WTC11 (cell line): ENCODE data around the gene ABCA3. TPM values are rescaled to one million over a fixed set of nuclear protein-coding genes. Genes with fewer than 3 reads are reported as not detected.

Source experiments
- ATAC-seq: fragments of 200-7000 bp; cut with Tn5 transposase; 2 replicates; pipeline ENCODE4 v1.10.0; 2021; ENCODE audit warnings: mild to moderate bottlenecking, moderate library complexity
- CTCF ChIA-PET: fragments of 300-600 bp; sonication (Branson Sonifier 250); formaldehyde crosslinking; loops from one replicate; lab custom pipeline; 2021; ENCODE audit warnings: antibody characterized with exemption; lab: Charles Lee
- POLR2A ChIA-PET: fragments of 350-600 bp; sonication (Branson Sonifier 250); formaldehyde crosslinking; loops from one replicate; lab custom pipeline; 2021; ENCODE audit warnings: antibody characterized with exemption; lab: Charles Lee
- DNase-seq: peaks from one replicate; pipeline ENCODE4 v3.0.0; 2021; ENCODE audit warnings: low spot score
- H3K27ac Mint-ChIP-seq: 2 replicates; pipeline ENCODE4 v1.8.0; 2021; ENCODE audit warnings: mixed read lengths
- H3K27me3 Mint-ChIP-seq: 2 replicates; pipeline ENCODE4 v1.8.0; 2021; ENCODE audit warnings: low read depth, mild to moderate bottlenecking, moderate library complexity, mixed read lengths
- H3K36me3 Mint-ChIP-seq: 2 replicates; pipeline ENCODE4 v1.8.0; 2021; ENCODE audit warnings: mixed read lengths
- H3K4me1 Mint-ChIP-seq: 2 replicates; pipeline ENCODE4 v1.8.0; 2022; ENCODE audit warnings: mixed read lengths
- H3K4me3 Mint-ChIP-seq: 2 replicates; pipeline ENCODE4 v1.8.0; 2021; ENCODE audit warnings: mild to moderate bottlenecking, moderate library complexity, mixed read lengths
- H3K9me3 Mint-ChIP-seq: 2 replicates; pipeline ENCODE4 v1.8.0; 2021; ENCODE audit warnings: mixed read lengths
- NFE2L1 ChIP-seq: sonication (generic); formaldehyde crosslinking; IDR thresholded peaks from 2 replicates; pipeline ENCODE4 v1.8.1; 2023; ENCODE audit warnings: missing genetic modification reagents
- RORB ChIP-seq: fragments of 250-450 bp; sonication (Bioruptor Pico); IDR thresholded peaks from 2 replicates; pipeline ENCODE4 v1.9.0; 2021; ENCODE audit warnings: mild to moderate bottlenecking
- SMAD4 ChIP-seq: sonication (generic); formaldehyde crosslinking; IDR thresholded peaks from 2 replicates; pipeline ENCODE4 v1.8.0; 2022; ENCODE audit warnings: mild to moderate bottlenecking, missing genetic modification reagents
- SP1 ChIP-seq: sonication (generic); formaldehyde crosslinking; conservative IDR thresholded peaks from 2 replicates; pipeline ENCODE4 v1.8.1; 2022; ENCODE audit warnings: missing genetic modification reagents
- TCF7 ChIP-seq: sonication (generic); formaldehyde crosslinking; IDR thresholded peaks from 2 replicates; pipeline ENCODE4 v1.8.0; 2022; ENCODE audit warnings: mild to moderate bottlenecking, low read depth, missing genetic modification reagents, moderate library complexity
- ZNF317 ChIP-seq: sonication (generic); formaldehyde crosslinking; IDR thresholded peaks from 2 replicates; pipeline ENCODE4 v1.8.1; 2023; ENCODE audit warnings: low read depth, mild to moderate bottlenecking, moderate library complexity, missing genetic modification reagents, borderline replicate concordance
- ZNF416 ChIP-seq: fragments of 250-450 bp; sonication (Bioruptor Pico); IDR thresholded peaks from 2 replicates; pipeline ENCODE4 v1.9.0; 2021; ENCODE audit warnings: mild to moderate bottlenecking, inconsistent platforms
- total RNA-seq: library from RNA; stranded (reverse); gene quantifications from 3 replicates; pipeline ENCODE4 v1.2.3, GENCODE V29; 2021
- TF ChIP-seq, protein P1 (sequence below): fragments of 200-600 bp; IDR thresholded peaks from 2 replicates; pipeline ENCODE4 v1.8.0; 2022; ENCODE audit warnings: antibody characterized with exemption
- TF ChIP-seq, protein P2 (sequence below): sonication (generic); formaldehyde crosslinking; IDR thresholded peaks from 2 replicates; pipeline ENCODE4 v1.8.0; 2023; ENCODE audit warnings: missing genetic modification reagents
- TF ChIP-seq, protein P3 (sequence below): fragments of 250-450 bp; sonication (Bioruptor Pico); IDR thresholded peaks from 2 replicates; pipeline ENCODE4 v1.9.0; 2021; ENCODE audit warnings: moderate library complexity, mild to moderate bottlenecking, inconsistent platforms, borderline replicate concordance
- TF ChIP-seq, protein P4 (sequence below): fragments of 250-450 bp; sonication (Bioruptor Pico); conservative IDR thresholded peaks from 2 replicates; pipeline ENCODE4 v1.9.0; 2021; ENCODE audit warnings: mild to moderate bottlenecking
- TF ChIP-seq, protein P5 (sequence below): sonication (generic); formaldehyde crosslinking; IDR thresholded peaks from 2 replicates; pipeline ENCODE4 v1.8.1; 2022; ENCODE audit warnings: missing genetic modification reagents, borderline replicate concordance
- TF ChIP-seq, protein P6 (sequence below): sonication (generic); formaldehyde crosslinking; IDR thresholded peaks from 2 replicates; pipeline ENCODE4 v1.8.1; 2023; ENCODE audit warnings: mild to moderate bottlenecking, missing genetic modification reagents
- TF ChIP-seq, protein P7 (sequence below): fragments of 250-450 bp; sonication (Bioruptor Pico); IDR thresholded peaks from 2 replicates; pipeline ENCODE4 v1.9.0; 2021; ENCODE audit warnings: mild to moderate bottlenecking
- TF ChIP-seq, protein P8 (sequence below): fragments of 250-450 bp; sonication (Bioruptor Pico); IDR thresholded peaks from 2 replicates; pipeline ENCODE4 v1.9.0; 2021; ENCODE audit warnings: mild to moderate bottlenecking

ABCA3 gene
- total RNA-seq, 1 experiment from 2014 or later, result 12.1 TPM

DNA sequence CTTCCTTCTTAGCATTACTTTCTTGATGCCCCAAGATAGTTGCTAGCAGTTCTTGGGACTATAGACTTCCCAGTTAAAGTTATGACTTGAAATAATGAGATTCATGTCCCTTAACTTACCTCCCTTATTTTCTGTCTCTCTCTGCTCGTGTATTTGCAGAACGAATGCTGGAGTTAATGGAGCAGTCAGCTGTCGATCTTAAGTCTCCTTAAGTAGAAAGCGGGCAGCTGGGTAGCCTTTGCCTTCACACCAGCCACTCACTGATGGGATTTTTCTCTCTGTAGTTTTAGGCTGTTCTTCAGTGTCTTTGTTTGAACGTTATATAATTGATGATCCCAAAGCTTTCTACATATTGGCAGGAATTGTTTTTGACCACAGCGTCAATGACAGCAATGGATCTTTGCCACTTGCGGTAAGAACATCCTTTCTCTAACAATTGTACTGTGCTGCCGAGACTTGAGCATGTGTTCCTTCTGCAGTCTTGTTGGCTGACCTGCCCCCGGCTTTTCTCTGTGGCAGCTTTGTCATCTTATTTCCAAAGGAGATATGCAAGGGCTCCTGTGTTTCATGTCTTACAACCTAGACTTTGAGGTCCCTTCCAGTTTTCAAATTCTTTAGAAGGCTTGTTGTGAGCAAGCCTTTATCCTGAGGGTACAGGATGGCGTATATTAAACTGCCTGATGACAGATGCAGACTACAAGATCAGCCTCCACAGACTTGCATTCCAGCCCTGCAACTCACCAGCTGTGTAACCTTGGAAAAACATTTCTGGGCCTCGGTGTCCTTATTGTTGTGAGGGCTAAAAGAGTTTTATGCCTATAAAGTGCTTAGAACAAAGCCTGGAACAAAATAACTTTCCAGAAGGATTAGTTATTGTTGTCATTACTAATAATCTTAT lies 25.1 kb upstream of the ABCA3 start:
- CTCF ChIA-PET, result no interaction called here
- ATAC-seq, result no peak
- no peak for DNase-seq
- TF ChIP-seq SP1, result no peak
- 0 out of 2 replicates have a peak, but pooled peaks have one; percentile 43 for TF ChIP-seq ZNF317
- Mint-ChIP-seq H3K9me3 (no peaks in the 10 kb centered on the region), H3K27ac (no peak overlapping the region), H3K36me3 (no peaks in the 10 kb centered on the region), H3K27me3 (peaks cover 12% of the 10 kb centered on the region), H3K4me1 (no peaks in the 10 kb centered on the region), H3K4me3 (no peak overlapping the region)
- POLR2A ChIA-PET, result no interaction called here

DNA sequence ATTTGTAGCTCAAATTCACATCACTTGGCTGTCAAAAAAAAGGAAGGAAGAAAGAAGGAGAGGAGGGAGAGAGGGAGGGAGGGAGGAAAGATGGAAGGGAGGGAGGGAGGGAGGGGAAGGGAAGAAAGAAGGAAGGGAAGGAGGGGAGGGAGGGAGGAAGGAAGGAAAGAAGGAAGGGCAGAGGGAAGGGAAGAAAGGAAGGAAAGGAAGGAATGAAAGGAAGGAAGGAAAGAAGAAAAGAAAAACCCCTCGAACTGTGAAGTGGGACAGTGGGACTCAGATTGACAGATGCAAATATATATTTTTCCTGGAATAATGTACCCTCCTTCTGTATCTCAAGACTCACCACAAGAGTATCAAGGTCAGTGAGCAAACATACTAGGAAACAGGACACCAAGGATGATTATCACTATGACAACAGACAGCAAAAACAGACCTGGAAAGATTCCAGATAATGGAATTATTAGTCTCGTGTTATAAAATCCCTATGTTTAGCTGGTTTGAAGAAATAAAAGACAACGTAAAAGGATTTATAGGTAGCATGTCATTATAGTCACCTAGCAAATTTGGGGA lies 24.2 kb upstream of the ABCA3 start:
- no peak for ATAC-seq
- peaks cover 10% of the 10 kb centered on the region for H3K27me3 Mint-ChIP-seq
- DNase-seq, result no peak
- H3K36me3 Mint-ChIP-seq, result no peaks in the 10 kb centered on the region
- TF ChIP-seq ZNF416 (CRISPR knock-in tag) (no peak), SMAD4 (no peak), NFE2L1 (CRISPR knock-in tag) (no peak), RORB (no peak), ZNF317 (no peak), TCF7 (no peak)
- TF ChIP-seq, protein P1, sequence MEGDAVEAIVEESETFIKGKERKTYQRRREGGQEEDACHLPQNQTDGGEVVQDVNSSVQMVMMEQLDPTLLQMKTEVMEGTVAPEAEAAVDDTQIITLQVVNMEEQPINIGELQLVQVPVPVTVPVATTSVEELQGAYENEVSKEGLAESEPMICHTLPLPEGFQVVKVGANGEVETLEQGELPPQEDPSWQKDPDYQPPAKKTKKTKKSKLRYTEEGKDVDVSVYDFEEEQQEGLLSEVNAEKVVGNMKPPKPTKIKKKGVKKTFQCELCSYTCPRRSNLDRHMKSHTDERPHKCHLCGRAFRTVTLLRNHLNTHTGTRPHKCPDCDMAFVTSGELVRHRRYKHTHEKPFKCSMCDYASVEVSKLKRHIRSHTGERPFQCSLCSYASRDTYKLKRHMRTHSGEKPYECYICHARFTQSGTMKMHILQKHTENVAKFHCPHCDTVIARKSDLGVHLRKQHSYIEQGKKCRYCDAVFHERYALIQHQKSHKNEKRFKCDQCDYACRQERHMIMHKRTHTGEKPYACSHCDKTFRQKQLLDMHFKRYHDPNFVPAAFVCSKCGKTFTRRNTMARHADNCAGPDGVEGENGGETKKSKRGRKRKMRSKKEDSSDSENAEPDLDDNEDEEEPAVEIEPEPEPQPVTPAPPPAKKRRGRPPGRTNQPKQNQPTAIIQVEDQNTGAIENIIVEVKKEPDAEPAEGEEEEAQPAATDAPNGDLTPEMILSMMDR, result no peak
- TF ChIP-seq, protein P2, sequence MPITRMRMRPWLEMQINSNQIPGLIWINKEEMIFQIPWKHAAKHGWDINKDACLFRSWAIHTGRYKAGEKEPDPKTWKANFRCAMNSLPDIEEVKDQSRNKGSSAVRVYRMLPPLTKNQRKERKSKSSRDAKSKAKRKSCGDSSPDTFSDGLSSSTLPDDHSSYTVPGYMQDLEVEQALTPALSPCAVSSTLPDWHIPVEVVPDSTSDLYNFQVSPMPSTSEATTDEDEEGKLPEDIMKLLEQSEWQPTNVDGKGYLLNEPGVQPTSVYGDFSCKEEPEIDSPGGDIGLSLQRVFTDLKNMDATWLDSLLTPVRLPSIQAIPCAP (CRISPR knock-in tag), result no peak
- TF ChIP-seq, protein P3, sequence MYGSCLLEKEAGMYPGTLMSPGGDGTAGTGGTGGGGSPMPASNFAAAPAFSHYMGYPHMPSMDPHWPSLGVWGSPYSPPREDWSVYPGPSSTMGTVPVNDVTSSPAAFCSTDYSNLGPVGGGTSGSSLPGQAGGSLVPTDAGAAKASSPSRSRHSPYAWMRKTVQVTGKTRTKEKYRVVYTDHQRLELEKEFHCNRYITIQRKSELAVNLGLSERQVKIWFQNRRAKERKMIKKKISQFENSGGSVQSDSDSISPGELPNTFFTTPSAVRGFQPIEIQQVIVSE (CRISPR knock-in tag), result no peak
- TF ChIP-seq, protein P4, sequence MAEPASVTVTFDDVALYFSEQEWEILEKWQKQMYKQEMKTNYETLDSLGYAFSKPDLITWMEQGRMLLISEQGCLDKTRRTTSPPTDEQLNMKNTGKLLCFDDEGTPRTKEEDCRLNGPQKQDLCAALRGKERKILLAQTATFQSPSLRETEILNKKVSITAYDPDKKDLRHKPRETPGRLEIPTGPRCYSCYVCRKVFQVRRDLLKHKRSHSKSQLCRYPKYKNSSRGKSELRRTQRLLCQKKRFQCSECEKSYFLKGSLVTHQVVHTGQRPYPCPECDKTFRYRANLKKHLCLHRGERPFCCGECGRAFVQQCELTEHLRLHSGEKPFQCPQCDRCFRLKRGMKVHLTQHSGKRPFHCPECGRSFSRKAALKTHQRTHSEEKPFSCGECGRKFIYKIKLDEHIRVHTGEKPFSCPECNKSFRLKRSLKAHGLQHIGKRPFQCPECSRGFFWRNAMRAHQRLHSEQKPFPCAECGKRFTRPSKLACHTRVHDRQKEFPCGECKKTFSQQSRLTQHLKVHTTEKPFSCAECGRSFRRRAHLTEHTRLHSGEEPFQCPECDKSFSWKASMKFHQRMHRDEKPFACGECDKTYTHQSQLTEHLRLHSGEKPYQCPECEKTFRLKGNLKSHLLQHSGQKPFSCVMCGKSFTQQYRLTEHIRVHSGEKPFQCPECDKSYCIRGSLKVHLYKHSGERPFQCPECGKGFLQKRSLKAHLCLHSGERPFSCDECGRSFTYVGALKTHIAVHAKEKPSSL (CRISPR knock-in tag), result no peak
- TF ChIP-seq, protein P5, sequence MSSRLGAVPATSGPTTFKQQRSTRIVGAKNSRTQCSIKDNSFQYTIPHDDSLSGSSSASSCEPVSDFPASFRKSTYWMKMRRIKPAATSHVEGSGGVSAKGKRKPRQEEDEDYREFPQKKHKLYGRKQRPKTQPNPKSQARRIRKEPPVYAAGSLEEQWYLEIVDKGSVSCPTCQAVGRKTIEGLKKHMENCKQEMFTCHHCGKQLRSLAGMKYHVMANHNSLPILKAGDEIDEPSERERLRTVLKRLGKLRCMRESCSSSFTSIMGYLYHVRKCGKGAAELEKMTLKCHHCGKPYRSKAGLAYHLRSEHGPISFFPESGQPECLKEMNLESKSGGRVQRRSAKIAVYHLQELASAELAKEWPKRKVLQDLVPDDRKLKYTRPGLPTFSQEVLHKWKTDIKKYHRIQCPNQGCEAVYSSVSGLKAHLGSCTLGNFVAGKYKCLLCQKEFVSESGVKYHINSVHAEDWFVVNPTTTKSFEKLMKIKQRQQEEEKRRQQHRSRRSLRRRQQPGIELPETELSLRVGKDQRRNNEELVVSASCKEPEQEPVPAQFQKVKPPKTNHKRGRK (CRISPR knock-in tag), result no peak
- TF ChIP-seq, protein P6, sequence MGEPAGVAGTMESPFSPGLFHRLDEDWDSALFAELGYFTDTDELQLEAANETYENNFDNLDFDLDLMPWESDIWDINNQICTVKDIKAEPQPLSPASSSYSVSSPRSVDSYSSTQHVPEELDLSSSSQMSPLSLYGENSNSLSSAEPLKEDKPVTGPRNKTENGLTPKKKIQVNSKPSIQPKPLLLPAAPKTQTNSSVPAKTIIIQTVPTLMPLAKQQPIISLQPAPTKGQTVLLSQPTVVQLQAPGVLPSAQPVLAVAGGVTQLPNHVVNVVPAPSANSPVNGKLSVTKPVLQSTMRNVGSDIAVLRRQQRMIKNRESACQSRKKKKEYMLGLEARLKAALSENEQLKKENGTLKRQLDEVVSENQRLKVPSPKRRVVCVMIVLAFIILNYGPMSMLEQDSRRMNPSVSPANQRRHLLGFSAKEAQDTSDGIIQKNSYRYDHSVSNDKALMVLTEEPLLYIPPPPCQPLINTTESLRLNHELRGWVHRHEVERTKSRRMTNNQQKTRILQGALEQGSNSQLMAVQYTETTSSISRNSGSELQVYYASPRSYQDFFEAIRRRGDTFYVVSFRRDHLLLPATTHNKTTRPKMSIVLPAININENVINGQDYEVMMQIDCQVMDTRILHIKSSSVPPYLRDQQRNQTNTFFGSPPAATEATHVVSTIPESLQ (CRISPR knock-in tag), result no peak
- TF ChIP-seq, protein P7, sequence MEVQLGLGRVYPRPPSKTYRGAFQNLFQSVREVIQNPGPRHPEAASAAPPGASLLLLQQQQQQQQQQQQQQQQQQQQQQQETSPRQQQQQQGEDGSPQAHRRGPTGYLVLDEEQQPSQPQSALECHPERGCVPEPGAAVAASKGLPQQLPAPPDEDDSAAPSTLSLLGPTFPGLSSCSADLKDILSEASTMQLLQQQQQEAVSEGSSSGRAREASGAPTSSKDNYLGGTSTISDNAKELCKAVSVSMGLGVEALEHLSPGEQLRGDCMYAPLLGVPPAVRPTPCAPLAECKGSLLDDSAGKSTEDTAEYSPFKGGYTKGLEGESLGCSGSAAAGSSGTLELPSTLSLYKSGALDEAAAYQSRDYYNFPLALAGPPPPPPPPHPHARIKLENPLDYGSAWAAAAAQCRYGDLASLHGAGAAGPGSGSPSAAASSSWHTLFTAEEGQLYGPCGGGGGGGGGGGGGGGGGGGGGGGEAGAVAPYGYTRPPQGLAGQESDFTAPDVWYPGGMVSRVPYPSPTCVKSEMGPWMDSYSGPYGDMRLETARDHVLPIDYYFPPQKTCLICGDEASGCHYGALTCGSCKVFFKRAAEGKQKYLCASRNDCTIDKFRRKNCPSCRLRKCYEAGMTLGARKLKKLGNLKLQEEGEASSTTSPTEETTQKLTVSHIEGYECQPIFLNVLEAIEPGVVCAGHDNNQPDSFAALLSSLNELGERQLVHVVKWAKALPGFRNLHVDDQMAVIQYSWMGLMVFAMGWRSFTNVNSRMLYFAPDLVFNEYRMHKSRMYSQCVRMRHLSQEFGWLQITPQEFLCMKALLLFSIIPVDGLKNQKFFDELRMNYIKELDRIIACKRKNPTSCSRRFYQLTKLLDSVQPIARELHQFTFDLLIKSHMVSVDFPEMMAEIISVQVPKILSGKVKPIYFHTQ (CRISPR knock-in tag), result no peak
- TF ChIP-seq, protein P8, sequence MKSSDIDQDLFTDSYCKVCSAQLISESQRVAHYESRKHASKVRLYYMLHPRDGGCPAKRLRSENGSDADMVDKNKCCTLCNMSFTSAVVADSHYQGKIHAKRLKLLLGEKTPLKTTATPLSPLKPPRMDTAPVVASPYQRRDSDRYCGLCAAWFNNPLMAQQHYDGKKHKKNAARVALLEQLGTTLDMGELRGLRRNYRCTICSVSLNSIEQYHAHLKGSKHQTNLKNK (CRISPR knock-in tag), result no peak
- TF ChIP-seq, all 79 proteins: peak for 0
- Mint-ChIP-seq H3K9me3 (no peaks in the 10 kb centered on the region), H3K4me1 (no peaks in the 10 kb centered on the region), H3K4me3 (no peak overlapping the region), H3K27ac (no peak overlapping the region)
- ChIA-PET POLR2A (no interaction called here), CTCF (no interaction called here)
